GM04503 (cell line): Measurements from ENCODE around the gene ULK1.

Experiments used
- DNase-seq: peaks from one replicate; pipeline ENCODE4 v3.0.0-alpha.2; 2012; ENCODE audit warnings: low read depth

The ULK1 gene

DNA sequence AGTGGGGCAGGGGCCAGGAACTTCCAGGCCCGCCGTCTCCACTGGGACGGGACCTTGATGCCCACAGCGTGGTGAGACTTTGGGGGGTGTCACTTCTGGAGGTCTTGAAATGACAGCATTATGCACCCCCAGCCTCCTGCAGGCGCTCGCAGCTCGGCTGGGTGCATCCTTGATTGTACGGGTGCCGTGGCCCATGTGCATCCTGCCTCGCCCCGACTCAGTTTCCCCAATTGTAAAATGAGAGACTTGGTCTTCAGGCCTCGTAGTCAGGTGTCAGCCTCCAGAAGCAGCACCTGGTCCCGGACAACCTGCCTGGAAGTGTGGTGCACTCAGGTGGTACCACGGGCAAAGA is 25.7 kb downstream of the ULK1 start:
- DNase-seq: no peak

DNA sequence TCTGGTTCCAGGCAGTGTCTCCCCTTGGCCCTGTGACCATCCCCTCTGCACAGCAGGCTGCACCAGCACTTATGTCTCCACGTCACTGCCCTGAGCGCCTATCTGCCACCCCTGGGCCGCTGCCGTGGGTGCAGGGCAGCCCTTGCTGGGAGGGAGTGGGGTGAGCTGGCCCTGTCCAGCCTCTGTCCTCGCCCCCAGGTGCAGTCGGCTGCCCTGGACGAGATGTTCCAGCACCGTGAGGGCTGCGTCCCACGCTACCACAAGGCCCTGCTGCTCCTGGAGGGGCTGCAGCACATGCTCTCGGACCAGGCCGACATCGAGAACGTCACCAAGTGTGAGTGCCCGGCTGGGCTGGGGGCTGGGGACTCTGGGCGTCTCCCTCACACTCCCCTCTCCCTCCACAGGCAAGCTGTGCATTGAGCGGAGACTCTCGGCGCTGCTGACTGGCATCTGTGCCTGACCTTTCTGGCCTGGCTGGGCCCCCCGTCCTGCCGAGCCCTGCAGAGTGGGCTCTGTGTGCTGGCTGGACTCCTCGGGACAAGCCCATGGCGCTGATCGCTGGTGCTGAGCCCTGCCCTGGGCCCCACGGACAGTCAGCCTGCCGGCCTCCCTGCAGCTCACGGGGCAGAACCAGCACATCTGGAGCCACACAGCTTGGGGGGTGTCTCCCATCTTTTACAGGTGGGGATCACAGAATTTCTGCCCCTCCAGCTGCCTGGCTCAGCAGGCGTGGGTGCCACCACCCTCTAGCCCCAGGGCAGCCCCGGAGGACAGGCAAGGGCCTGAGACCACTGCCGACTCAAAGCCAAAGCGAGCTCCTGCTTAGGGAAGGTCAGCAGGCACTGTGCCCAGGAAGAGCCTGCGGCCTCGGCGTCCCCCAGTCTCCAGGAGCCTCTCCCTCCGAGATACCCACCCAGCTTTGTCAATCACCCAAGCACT is 26.7 kb downstream of the ULK1 start:
- DNase-seq: no peak

DNA sequence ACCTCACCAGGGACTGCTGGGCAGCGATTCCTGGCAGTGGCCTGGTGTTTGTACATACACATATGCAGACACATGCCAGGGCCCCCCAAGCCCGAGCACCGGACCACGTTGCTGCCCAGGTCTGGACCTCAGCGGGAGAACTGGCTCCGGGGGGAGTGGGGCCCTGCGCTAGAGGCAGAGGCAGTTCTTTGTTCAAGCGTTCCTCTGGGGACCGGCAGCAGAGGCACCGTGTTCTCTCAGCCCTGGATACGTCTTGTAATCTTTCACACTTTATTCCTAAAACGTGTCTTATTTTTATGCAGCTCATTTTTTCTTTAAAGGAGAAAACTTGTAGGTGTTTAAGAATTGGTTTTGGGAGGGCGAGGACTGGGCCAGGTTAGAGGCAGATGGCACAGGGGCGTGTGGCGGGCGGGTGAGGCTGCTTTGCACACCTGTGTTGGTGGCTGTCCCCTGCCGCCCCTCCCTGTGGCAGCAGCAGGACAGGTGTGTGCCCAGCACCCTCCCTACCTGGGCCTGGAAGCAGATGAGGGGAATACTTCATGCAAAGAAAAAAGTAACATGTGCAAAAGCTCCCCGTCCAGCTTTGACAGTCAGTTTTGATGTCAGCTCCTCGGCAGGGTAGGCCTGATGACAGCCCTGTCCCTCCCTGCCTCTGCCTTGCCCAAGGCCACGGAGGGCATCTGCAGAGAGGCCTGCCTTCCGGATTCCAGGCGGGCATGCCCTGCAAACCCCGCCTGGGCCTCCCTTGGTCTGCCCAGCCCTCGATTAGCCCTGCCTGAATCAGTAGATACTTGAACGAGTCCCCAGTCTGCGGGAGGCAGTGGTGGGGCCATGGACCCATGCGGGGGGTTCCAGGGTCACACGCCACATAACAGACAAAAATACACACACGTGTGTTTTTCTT is 27.7 kb downstream of the ULK1 start:
- no peak for DNase-seq

DNA sequence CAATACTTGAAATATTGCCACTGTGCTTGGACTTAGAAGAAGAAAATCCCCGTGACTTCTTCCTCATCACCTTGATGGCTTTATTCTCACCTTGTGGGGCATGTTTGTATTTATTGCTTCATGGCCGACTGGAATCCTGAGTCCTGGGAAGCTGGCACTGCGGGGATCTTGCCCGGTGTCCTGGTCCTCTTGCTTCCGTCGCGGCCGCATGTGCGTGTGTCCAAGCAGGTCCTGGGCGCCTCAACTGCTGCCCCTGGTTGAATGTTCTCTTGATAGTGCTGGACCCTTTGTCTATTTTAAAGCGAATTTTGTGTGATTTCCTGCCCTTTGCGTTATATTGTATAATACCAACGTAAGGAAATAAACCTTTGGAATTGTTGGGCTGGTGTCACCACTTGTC is 28.4 kb downstream of the ULK1 start:
- DNase-seq: no peak

DNA sequence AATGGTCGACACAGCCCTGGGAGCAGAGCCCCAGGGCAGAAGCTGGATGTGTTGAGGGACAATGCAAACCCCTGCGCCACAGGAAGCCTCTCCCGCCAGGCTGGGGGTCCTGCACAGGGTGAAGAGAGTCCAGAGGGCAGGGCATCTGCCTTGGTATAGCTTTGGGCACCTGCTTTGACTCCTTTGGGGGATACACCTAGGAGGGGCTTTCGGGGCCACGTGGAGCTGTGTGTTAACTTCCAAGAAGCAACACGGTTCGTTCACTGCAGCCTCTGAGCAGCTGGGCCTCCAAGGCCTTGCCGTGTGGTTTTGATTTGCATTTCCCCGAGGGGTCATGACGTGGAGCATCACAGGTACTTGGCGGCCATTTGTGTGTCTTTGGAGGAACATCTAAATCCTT is 28.8 kb downstream of the ULK1 start:
- DNase-seq: no peak

DNA sequence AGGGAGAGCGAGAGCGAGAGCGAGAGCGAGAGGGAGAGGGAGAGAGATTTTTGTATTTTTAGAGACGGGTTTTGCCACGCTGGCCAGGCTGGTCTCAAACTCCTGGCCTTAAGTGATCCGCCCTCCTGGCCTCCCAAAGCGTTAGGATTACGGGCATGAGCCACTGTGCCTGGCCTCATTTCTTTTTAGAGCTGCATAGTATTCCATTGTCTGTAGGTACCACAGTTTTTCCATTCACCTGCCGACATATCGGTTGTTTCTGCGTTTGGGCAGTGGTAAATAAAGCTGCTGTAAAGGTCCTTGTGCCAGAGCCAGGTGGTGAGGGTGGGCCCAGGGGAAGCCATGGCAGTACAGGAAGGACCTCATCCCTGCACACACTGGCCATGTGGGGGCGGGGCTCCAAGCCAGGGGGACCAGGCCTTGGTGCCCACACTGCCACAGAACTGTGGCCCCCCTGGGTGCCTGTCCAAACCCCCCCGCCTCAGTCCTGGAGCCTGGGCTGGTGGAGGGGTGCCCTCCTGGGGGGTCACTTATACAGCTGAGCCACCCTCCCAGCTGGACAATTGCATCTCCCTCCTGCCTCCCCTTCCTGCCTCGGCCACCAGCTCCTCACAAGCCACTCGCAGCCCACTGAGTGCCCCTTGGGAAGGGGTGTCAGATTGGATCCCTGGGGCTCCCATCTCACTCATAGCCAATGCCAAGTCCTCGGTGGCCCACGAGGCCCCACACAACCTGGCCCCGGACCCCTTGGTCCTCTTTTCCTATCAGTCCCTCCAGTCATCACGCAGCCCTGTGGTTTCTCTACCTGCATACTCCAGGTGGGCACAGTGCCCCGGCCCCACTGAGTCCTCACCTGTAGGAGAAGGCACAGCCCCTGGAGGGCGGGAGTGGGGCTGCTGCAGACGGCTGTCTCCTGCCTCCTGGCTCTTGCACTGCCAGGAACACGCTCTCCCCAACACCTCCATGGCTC is 33.0 kb downstream of the ULK1 start:
- DNase-seq: no peak

DNA sequence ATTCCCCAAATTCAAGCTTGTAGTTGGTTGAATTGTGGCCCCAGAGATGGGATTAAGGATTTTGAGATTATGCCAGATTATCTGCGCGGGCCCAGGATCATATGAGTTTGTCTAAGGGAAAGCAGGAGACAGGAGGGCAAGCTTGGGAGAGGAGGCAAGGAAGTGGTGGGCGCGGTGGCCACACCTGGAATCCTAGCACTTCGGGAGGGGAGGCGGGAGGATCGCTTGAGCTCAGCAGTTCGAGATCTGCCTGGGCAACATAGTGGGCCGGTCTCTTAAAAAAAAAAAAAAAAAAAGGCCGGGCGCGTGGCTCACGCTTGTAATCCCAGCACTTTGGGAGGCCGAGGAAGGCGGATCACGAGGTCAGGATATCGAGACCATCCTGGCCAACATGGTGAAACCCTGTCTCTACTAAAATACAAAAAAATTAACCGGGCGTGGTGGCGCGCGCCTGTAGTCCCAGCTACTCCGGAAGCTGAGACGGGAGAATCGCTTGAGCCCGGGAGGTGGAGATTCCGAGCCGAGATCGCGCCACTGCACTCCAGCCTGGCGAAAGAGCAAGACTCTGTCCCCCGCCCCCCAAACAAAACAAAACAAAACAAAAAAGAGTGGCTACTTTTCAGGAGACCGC is 33.8 kb downstream of the ULK1 start:
- no peak for DNase-seq

DNA sequence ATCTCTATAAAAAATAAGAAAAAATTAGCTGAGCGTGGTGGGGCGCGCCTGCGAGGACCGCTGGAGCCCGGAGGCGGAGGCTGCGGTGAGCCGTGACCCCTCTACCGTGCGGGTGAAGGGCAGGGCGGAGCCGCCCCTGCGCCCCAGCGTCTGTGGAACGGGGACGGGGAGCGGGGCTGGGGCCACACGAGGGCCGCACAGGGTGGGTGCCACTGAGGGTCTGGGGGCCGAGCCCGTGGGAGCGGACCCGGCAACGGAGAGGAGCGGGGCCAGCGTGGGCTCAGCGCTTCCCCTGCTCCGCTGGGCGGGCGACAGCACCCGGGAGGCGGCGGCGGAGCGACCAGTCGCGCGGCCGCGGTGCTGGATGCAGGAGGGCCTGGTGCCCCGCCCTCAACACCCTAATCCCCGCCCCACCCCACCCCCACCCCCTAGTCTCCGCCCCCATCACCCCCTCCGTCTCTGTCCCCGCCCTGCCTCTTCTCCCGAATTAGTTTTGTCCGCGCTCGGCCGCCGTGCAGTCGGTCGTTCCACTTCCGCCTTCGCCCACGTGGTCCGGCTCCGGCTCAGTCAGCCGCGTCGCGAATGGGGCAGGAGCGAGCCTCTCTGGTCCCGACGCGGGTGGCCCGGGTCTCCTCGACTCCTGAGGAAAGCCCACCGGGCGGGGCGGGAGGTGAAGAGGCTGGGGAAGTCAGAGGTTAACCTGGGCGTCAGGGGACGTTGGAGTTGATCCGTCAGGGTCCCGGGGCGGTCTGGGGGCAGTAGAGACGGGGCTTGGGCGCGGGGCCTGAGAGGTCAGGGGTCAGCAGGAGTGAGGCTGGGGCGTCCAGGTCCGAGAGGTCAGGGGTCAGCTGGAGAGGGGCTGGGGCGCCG is 34.5 kb downstream of the ULK1 start, which contains the start of gene PUS1:
Gene PUS1 (plus strand): TSS at position 566 of the 870 bp plus-strand sequence. CDS start 447 bp downstream, outside the sequence.
- DNase-seq: peak; percentile 59

DNA sequence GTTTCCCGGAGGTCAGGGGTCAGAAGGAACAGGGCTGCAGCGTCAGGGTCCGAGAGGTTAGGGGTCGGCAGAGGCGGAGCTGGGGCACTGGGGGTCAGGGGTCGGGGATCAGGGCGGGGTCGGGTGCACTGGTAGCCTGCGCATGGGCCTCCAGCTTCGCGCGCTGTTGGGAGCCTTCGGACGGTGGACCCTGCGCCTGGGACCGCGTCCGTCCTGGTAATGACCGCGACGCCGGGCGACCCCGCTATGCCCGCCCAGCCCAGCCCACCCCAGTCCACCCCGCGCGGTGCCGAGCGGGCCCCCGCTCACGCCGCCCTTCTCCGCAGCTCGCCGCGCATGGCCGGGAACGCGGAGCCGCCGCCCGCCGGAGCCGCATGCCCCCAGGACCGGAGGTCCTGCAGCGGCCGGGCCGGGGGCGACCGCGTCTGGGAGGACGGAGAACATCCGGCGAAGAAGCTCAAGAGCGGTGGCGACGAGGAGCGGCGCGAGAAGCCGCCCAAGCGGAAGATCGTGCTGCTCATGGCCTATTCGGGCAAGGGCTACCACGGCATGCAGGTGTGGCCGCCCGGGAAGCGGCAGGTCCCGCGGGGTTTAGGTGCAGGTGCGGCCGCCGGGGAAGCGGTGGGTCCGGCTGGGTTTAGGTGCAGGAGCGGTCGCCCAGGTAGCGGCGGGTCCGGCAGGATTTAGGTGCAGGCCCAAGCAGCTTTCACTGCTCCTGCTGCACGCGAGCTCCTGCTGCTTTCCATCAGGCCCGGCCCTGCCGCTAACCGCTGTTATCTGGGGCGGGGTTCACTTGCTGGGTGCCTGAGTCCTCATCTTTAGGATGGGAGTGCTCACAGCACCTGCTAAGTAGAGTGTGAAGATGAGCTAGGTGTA is 35.4 kb downstream of the ULK1 start:
- no peak for DNase-seq

DNA sequence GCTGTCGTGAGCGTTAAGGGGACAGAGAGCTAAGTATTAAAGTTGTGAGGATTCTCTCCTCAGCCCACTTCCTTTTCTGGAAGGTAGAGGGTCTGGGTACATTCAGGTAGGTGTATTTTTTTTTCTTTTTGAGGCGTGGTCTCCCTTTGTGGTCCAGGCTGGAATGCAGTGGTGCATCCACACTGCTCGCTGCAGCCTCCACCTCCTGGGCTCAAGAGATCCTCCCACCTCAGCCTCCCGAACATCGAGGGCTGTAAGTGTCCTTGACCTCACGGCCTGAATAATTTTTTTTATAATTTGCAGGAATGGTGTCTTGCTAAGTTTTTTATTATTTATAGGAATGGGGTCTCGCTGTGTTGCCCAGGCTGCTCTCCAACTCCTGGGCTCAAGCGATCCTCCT is 36.1 kb downstream of the ULK1 start:
- no peak for DNase-seq

DNA sequence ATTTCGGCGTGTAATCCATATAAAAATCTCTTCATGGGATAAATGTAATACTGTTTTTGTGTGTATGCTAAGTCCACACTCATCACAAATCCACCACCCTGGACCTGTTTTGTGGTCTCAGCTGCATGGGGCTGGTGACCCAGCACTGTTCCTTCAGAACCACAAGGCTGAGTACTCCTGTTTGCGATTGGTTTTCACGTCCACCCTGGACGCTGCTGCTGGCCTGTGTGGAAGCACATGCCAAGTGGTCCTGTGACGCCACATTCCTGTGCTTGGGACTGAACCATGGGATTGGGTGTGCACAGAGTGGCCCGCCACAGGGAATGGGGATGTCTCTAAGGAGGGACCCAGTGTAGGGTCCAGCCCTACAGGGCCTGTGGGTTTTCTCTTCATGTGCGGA is 39.0 kb downstream of the ULK1 start:
- no peak for DNase-seq

DNA sequence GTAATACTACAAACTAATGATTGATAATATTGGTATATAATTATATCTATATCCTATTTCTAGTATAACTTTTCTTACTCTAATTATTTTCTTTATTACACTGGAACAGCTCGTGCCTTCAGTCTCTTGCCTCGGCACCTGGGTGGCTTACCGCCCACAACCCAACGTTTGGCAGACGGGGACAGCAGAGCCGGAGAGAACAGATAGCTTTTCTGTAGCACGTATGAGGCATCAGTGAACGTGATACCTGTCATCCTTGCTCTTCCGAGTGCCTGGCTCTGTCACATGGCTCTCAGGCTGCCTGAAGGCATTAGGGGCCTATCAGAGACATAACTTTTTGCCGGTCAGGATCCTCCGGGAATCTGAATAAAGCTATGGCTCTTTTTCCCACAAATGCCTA is 40.1 kb downstream of the ULK1 start:
- DNase-seq: no peak

DNA sequence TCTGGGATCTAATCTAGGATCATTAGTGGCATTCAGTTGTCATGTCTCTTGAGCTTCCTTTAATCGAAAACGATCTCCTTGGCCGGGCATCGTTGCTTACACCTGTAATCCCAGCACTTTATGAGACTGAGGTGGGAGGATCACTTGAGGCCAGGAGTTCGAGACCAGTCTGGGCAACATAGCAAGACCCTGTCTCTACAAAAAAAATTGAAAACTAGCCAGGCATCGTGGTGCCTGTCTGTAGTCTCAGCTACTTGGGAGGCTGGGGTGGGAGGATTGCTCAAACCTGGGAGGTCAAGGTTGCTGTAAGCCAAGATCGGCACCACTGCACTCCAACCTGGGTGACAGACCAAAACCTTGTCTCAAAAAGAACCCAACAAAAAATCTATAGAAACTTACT is 43.7 kb downstream of the ULK1 start:
- DNase-seq: no peak

DNA sequence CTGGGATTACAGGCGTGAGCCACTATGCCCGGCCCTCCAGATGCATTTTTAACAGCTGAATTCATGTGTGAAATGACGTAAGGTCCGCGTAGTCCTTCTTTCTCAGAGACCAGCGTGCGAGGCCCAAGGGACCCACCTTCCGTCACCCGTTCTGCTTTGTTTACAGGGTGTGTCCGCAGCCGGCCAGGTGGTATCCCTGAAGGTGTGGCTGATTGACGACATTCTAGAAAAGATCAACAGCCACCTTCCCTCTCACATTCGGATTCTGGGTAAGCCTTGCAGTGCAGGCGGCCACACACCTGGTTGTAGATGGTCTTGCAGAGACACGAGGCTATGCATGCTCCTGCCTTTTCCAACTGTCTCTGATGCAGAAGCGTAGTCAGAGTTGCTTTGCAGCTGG is 44.6 kb downstream of the ULK1 start:
- no peak for DNase-seq

DNA sequence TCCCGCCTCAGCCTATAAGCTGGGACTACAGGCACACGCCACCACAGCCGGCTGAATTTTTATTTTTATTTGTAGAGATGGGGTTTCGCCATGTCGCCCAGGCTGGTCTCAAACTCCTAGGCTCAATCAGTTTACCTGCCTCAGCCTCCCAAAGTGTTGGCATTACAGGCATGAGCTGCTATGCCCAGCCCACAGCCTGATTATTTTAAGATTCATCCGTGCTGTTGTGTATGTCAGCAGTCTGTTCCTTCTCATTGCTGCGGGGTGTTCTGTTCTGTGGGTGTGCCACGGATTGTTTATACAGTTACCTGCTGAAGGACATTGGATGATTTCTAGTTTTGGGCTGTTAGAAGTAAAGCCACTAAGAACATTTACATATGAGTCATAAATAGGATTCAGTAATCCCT is 45.7 kb downstream of the ULK1 start:
- DNase-seq: no peak

DNA sequence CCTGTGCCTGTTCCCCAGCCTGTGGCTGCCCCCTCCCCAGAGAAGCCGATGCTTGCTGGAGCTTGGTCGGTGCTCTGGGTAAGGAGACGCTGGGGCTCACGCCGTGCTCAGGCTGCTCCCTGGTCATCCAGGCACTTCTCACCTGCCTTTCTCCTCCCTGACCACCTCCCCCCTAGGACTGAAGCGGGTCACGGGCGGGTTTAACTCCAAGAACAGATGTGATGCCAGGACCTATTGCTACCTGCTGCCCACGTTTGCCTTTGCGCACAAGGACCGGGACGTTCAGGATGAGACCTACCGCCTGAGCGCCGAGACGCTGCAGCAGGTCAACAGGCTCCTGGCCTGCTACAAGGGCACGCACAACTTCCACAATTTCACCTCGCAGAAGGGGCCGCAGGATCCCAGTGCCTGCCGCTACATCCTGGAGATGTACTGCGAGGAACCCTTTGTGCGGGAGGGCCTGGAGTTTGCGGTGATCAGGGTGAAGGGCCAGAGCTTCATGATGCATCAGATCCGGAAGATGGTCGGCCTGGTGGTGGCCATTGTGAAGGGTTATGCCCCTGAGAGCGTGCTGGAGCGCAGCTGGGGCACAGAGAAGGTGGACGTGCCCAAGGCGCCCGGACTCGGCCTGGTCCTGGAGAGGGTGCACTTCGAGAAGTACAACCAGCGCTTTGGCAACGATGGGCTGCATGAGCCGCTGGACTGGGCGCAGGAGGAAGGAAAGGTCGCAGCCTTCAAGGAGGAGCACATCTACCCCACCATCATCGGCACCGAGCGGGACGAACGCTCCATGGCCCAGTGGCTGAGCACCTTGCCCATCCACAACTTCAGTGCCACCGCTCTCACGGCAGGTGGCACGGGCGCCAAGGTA is 46.9 kb downstream of the ULK1 start:
- DNase-seq: no peak

DNA sequence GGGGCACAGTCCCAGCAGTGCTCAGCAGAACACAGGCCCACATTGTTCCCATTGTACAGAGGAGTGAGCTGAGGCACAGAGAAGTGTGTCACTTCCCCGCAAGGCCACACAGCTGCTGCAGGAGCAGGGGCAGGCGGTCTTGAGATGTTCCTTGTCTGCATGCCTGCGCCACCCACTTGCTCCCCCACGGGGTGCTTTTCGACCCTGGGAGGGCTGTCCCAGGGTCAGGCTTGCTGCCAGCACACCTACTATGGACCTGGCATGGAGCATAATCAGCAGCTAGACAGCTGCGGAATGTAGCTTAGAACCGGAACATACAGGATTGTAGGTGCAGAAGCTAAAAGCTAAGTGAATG is 47.5 kb downstream of the ULK1 start:
- no peak for DNase-seq

DNA sequence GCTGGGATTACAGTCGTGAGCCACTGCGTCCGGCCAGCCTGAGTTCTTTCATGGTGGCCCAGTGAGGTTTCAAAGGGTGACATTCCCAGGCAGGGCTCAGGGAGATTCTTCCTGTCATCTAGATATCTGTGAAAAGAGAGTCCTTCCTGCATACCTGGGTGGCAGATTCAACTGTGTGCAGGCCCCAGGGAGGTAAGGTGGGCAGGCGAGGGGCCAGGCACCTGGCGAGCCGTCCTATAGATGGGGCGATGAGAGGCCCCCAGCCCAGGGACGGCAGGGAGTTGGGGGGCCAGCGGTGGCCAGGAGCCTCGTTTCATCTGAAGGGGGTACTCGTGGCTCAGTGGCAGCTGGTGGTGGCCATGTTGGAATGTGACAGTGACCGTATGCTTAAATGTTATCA is 48.2 kb downstream of the ULK1 start:
- no peak for DNase-seq
